OCI-LY7 (cell line): ENCODE measurements around the gene SERPINA5. TPM values are rescaled to one million over a fixed set of nuclear protein-coding genes. Genes with fewer than 3 reads are reported as not detected.

Experiments used
- BruUV-seq: library from RNA; stranded (reverse); fragments of 400-500 nt; replicated peaks from 2 replicates; lab custom pipeline; 2021; lab: Mats Ljungman, UMichigan
- CTCF ChIA-PET: fragments of 300-600 bp; sonication (Branson Sonifier 250); formaldehyde crosslinking; loops from one replicate; lab custom pipeline; 2022; ENCODE audit warnings: antibody characterized with exemption; ENCODE audit not compliant: unreplicated experiment; lab: Charles Lee
- POLR2A ChIA-PET: fragments of 300-600 bp; sonication (Branson Sonifier 250); formaldehyde crosslinking; loops from one replicate; lab custom pipeline; 2022; ENCODE audit warnings: antibody characterized with exemption; lab: Charles Lee
- DNase-seq: peaks from one replicate; pipeline ENCODE4 v3.0.0-alpha.2; 2015; ENCODE audit warnings: low spot score
- H2AFZ ChIP-seq: fragments of 200-600 bp; sonication (generic), shearing (Covaris generic); 2 replicates; pipeline ENCODE4 v1.6.1; 2014; ENCODE audit warnings: mild to moderate bottlenecking, antibody characterized with exemption, low read length, moderate library complexity
- H3K27ac ChIP-seq: fragments of 200-600 bp; sonication (generic); 2 replicates; pipeline ENCODE4 v1.5.1; 2014; ENCODE audit warnings: mixed run types, low read depth, mild to moderate bottlenecking, moderate library complexity, low read length, inconsistent platforms; ENCODE audit not compliant: poor library complexity, severe bottlenecking
- H3K36me3 ChIP-seq: fragments of 200-600 bp; sonication (generic); 2 replicates; pipeline ENCODE4 v1.6.1; 2014; ENCODE audit warnings: mild to moderate bottlenecking, antibody characterized with exemption, low read length, moderate library complexity, mixed read lengths; ENCODE audit not compliant: insufficient read depth
- H3K4me1 ChIP-seq: fragments of 200-600 bp; sonication (generic); 2 replicates; pipeline ENCODE4 v1.5.1; 2014; ENCODE audit warnings: mild to moderate bottlenecking, low read length; ENCODE audit not compliant: insufficient read depth, poor library complexity, severe bottlenecking
- H3K4me2 ChIP-seq: fragments of 200-600 bp; sonication (generic); 2 replicates; pipeline ENCODE4 v1.6.1; 2014; ENCODE audit warnings: mild to moderate bottlenecking, low read length
- H3K4me3 ChIP-seq: fragments of 200-600 bp; sonication (generic); 2 replicates; pipeline ENCODE4 v1.5.1; 2014; ENCODE audit warnings: mild to moderate bottlenecking, low read depth, low read length; ENCODE audit not compliant: poor library complexity, severe bottlenecking
- H3K79me2 ChIP-seq: fragments of 200-600 bp; sonication (generic); 2 replicates; pipeline ENCODE4 v1.6.1; 2016; ENCODE audit warnings: low read depth, mild to moderate bottlenecking, low read length, moderate library complexity, mixed read lengths; ENCODE audit not compliant: insufficient read depth
- H3K9me2 ChIP-seq: fragments of 200-600 bp; sonication (generic); 2 replicates; pipeline ENCODE4 v1.6.1; 2016; ENCODE audit warnings: mild to moderate bottlenecking, low read length, mixed read lengths; ENCODE audit not compliant: insufficient read depth
- H3K9me3 ChIP-seq: fragments of 200-600 bp; sonication (generic); 2 replicates; pipeline ENCODE4 v1.6.1; 2014; ENCODE audit warnings: mild to moderate bottlenecking, mixed run types, low read length, mixed read lengths
- H4K20me1 ChIP-seq: fragments of 200-600 bp; sonication (generic); 2 replicates; pipeline ENCODE4 v1.6.1; 2014; ENCODE audit warnings: mild to moderate bottlenecking, antibody characterized with exemption, low read length, moderate library complexity, mixed read lengths; ENCODE audit not compliant: insufficient read depth
- EZH2phosphoT487 ChIP-seq: fragments of 200-600 bp; sonication (generic); IDR thresholded peaks from 2 replicates; pipeline ENCODE4 v1.6.1; 2018; ENCODE audit warnings: low read depth, borderline replicate concordance, mild to moderate bottlenecking, mixed run types, antibody characterized with exemption, low read length, moderate library complexity, mixed read lengths
- intact Hi-C: fragments of 100-400 bp; cut with micrococcal nuclease; formaldehyde crosslinking; loops from one replicate; pipeline ENCODE4 v1.10.0; 2022; ENCODE audit not compliant: unreplicated experiment
- total RNA-seq, 2 experiments: library from RNA; depleted of rRNA in 1 of 2; stranded (reverse); fragments of >200 nt in 1 of 2; shearing (Covaris generic) in 1 of 2; gene quantifications; 2 replicates each; pipeline ENCODE4 v1.2.3, GENCODE V29; 2014 to 2022
- TF ChIP-seq, protein P1 (sequence below): fragments of 200-600 bp; sonication (generic); conservative IDR thresholded peaks from 2 replicates; pipeline ENCODE4 v1.5.1; 2014; ENCODE audit warnings: mild to moderate bottlenecking, antibody characterized with exemption, low read length, moderate library complexity, mixed read lengths

Gene SERPINA5
- total RNA-seq, 2 experiments from 2014 or later, result not detected

DNA sequence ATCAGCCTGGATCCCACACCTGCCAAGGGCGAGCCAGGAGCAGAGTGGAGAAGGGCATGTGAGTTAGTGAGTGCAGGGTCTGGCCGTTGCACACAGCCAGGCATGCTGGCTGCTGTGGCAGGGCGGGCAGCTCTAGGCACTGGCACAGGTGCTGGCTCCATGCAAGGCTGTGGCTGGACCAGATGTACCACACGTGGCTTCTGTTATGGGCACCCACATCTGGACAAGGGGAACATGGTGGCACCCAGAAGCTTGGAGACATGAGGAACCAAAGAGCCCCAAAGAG is 51.0 kb downstream of the SERPINA5 start:
- Histone ChIP-seq H3K4me3 (no peak overlapping the region), H3K79me2 (no peaks in the 10 kb centered on the region), H3K36me3 (no peaks in the 10 kb centered on the region), H2AFZ (no peak overlapping the region), H3K4me1 (no peaks in the 10 kb centered on the region), H3K9me2 (no peaks in the 10 kb centered on the region), H3K4me2 (no peak overlapping the region), H3K27ac (no peak overlapping the region), H3K9me3 (no peaks in the 10 kb centered on the region), H4K20me1 (no peaks in the 10 kb centered on the region)
- intact Hi-C loops, result no loop called here
- POLR2A ChIA-PET, result no interaction called here
- no TSS peak for BruUV-seq
- no peak for DNase-seq
- CTCF ChIA-PET, result no interaction called here
- TF ChIP-seq, protein P1, sequence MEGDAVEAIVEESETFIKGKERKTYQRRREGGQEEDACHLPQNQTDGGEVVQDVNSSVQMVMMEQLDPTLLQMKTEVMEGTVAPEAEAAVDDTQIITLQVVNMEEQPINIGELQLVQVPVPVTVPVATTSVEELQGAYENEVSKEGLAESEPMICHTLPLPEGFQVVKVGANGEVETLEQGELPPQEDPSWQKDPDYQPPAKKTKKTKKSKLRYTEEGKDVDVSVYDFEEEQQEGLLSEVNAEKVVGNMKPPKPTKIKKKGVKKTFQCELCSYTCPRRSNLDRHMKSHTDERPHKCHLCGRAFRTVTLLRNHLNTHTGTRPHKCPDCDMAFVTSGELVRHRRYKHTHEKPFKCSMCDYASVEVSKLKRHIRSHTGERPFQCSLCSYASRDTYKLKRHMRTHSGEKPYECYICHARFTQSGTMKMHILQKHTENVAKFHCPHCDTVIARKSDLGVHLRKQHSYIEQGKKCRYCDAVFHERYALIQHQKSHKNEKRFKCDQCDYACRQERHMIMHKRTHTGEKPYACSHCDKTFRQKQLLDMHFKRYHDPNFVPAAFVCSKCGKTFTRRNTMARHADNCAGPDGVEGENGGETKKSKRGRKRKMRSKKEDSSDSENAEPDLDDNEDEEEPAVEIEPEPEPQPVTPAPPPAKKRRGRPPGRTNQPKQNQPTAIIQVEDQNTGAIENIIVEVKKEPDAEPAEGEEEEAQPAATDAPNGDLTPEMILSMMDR, result no peak
- TF ChIP-seq EZH2phosphoT487, result no peak

DNA sequence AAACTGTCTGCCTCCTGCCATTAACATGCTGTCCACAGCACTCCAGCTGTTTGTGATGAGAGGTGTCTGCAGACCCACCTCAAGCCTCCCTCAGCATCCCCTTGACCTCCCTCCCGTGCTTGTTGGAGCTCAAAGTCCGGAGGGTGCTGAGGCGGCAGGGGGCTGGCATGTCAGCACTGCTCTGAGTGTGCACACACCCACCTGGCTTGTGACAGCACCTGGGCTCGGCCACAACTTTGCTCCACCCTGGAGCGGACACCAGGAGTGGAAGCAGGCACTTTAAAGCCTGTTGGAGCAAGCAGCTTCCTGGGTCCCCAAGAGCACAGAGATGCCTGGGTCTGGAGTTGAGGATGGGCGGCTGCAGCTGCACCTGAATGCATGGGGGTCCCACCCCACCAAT is 51.9 kb downstream of the SERPINA5 start:
- H3K27ac ChIP-seq, result no peak overlapping the region
- ChIA-PET POLR2A (interaction anchor here (0.6 kb wide), 1 partner anchor 269 kb away, joined by 3 read pairs; no protein-coding TSS in a partner anchor), CTCF (no interaction called here)
- no peaks in the 10 kb centered on the region for H4K20me1 ChIP-seq
- intact Hi-C loops, result no loop called here
- TF ChIP-seq, protein P1, result no peak
- TF ChIP-seq EZH2phosphoT487, result no peak
- H3K36me3 ChIP-seq, result no peaks in the 10 kb centered on the region
- H3K4me2 ChIP-seq, result no peak overlapping the region
- H3K9me2 ChIP-seq, result no peaks in the 10 kb centered on the region
- H3K79me2 ChIP-seq, result no peaks in the 10 kb centered on the region
- no peak for DNase-seq
- no peaks in the 10 kb centered on the region for H3K4me1 ChIP-seq
- H2AFZ ChIP-seq, result no peak overlapping the region
- no TSS peak for BruUV-seq
- no peak overlapping the region for H3K4me3 ChIP-seq
- H3K9me3 ChIP-seq, result no peaks in the 10 kb centered on the region

DNA sequence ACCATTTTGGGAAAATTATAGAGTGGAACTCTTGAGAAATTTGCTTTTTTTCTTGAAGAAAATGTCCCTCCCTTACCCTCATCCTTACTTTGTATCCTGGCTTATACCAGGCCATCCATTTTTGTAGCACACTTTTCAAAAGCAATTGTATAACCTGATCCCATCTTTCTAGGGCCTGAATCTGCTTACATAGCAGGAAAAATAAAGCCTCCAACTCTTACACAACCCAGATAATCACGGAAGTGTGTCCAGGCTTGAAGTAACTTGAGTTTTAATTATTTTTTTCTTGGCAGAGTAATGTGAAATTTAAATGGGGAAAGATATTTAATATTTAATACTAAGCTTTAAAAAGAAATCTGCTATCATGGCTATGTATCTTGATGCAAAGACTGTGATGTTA is 53.9 kb downstream of the SERPINA5 start:
- no peaks in the 10 kb centered on the region for H3K4me1 ChIP-seq
- no peak for DNase-seq
- no peak overlapping the region for H3K4me2 ChIP-seq
- TF ChIP-seq EZH2phosphoT487, result no peak
- TF ChIP-seq, protein P1, result no peak
- no peak overlapping the region for H2AFZ ChIP-seq
- ChIA-PET CTCF (no interaction called here), POLR2A (no interaction called here)
- H3K36me3 ChIP-seq, result no peaks in the 10 kb centered on the region
- intact Hi-C loops, result no loop called here
- H3K27ac ChIP-seq, result no peak overlapping the region
- no peaks in the 10 kb centered on the region for H3K9me3 ChIP-seq
- no peaks in the 10 kb centered on the region for H4K20me1 ChIP-seq
- H3K79me2 ChIP-seq, result no peaks in the 10 kb centered on the region
- no peak overlapping the region for H3K4me3 ChIP-seq
- H3K9me2 ChIP-seq, result no peaks in the 10 kb centered on the region
- BruUV-seq, result no TSS peak
